ENCODE measurements around the gene SORBS2. TPM values are rescaled to one million over a fixed set of nuclear protein-coding genes. Genes with fewer than 3 reads are reported as not detected.

The SORBS2 gene
- total and polyA plus RNA-seq, 2 of the 8 experiments (the other 6 are each of a cell fraction or from before 2014, with no cell fraction given), result 73.0 to 87.1 TPM

GRCh38 chr4:185573651-185574199 is 238.3 kb downstream of the SORBS2 start (continued):
- TF ChIP-seq CHD7 (IDR thresholded peaks at IDR 0.05; ENCODE audit: insufficient replicate concordance, low read length) (no peak), TAF7 (optimal IDR thresholded peaks at IDR 0.05; ENCODE audit: borderline replicate concordance, low read depth, low read length) (no peak), ASH2L (IDR thresholded peaks at IDR 0.05; ENCODE audit: low read length) (peak; percentile 23), ZNF274 (IDR thresholded peaks at IDR 0.05; ENCODE audit: borderline replicate concordance, extremely low read depth, low read length) (no peak), CHD1 (IDR thresholded peaks at IDR 0.05; ENCODE audit: low read depth, low read length) (no peak), EZH2 (IDR thresholded peaks at IDR 0.05; ENCODE audit: low read depth, low read length, severe bottlenecking) (no peak), SP1 (IDR thresholded peaks at IDR 0.05; ENCODE audit: low read depth, low read length) (no peak), CREB1 (IDR thresholded peaks at IDR 0.05) (0 out of 2 replicates have a peak, but pooled peaks have one; percentile 16), SRF (IDR thresholded peaks at IDR 0.05; ENCODE audit: low read depth, low read length) (no peak), POLR2A (IDR thresholded peaks at IDR 0.05; ENCODE audit: control extremely low read depth in 1 of 2, low read depth in 2 of 2, low read length in 2 of 2) (no peak; a peak in 1 of 3 replicates), CEBPB (IDR thresholded peaks at IDR 0.05; ENCODE audit: low read depth, low read length) (no peak), MAX (IDR thresholded peaks at IDR 0.05) (0 out of 2 replicates have a peak, but pooled peaks have one; percentile 16)
